WTC11 (cell line): ENCODE results near the gene CTTN. TPM values are rescaled to one million over a fixed set of nuclear protein-coding genes. Genes with fewer than 3 reads are reported as not detected.

Experiments used
- ATAC-seq: fragments of 200-7000 bp; cut with Tn5 transposase; 2 replicates; pipeline ENCODE4 v1.10.0; 2021; ENCODE audit warnings: mild to moderate bottlenecking, moderate library complexity
- CTCF ChIA-PET: fragments of 300-600 bp; sonication (Branson Sonifier 250); formaldehyde crosslinking; loops from one replicate; lab custom pipeline; 2021; ENCODE audit warnings: antibody characterized with exemption; lab: Charles Lee
- POLR2A ChIA-PET: fragments of 350-600 bp; sonication (Branson Sonifier 250); formaldehyde crosslinking; loops from one replicate; lab custom pipeline; 2021; ENCODE audit warnings: antibody characterized with exemption; lab: Charles Lee
- DNase-seq: peaks from one replicate; pipeline ENCODE4 v3.0.0; 2021; ENCODE audit warnings: low spot score
- H3K27ac Mint-ChIP-seq: 2 replicates; pipeline ENCODE4 v1.8.0; 2021; ENCODE audit warnings: mixed read lengths
- H3K27me3 Mint-ChIP-seq: 2 replicates; pipeline ENCODE4 v1.8.0; 2021; ENCODE audit warnings: low read depth, mild to moderate bottlenecking, moderate library complexity, mixed read lengths
- H3K36me3 Mint-ChIP-seq: 2 replicates; pipeline ENCODE4 v1.8.0; 2021; ENCODE audit warnings: mixed read lengths
- H3K4me1 Mint-ChIP-seq: 2 replicates; pipeline ENCODE4 v1.8.0; 2022; ENCODE audit warnings: mixed read lengths
- H3K4me3 Mint-ChIP-seq: 2 replicates; pipeline ENCODE4 v1.8.0; 2021; ENCODE audit warnings: mild to moderate bottlenecking, moderate library complexity, mixed read lengths
- H3K9me3 Mint-ChIP-seq: 2 replicates; pipeline ENCODE4 v1.8.0; 2021; ENCODE audit warnings: mixed read lengths
- ATF1 ChIP-seq: sonication (generic); formaldehyde crosslinking; IDR thresholded peaks from 2 replicates; pipeline ENCODE4 v1.8.1; 2023; ENCODE audit warnings: mild to moderate bottlenecking, moderate library complexity, missing genetic modification reagents
- CREM ChIP-seq: sonication (generic); formaldehyde crosslinking; IDR thresholded peaks from 2 replicates; pipeline ENCODE4 v1.8.1; 2022; ENCODE audit warnings: mild to moderate bottlenecking, missing genetic modification reagents, moderate library complexity
- E2F1 ChIP-seq: sonication (generic); formaldehyde crosslinking; IDR thresholded peaks from 2 replicates; pipeline ENCODE4 v1.8.0; 2022; ENCODE audit warnings: mild to moderate bottlenecking, missing genetic modification reagents
- GRHL2 ChIP-seq: fragments of 250-450 bp; sonication (Bioruptor Pico); IDR thresholded peaks from 2 replicates; pipeline ENCODE4 v1.8.0; 2022; ENCODE audit warnings: mild to moderate bottlenecking, moderate library complexity; ENCODE audit not compliant: insufficient replicate concordance, severe bottlenecking
- IRF2 ChIP-seq: sonication (generic); formaldehyde crosslinking; IDR thresholded peaks from 2 replicates; pipeline ENCODE4 v1.8.0; 2022; ENCODE audit warnings: low read depth, missing genetic modification reagents, borderline replicate concordance
- MLX ChIP-seq: sonication (generic); formaldehyde crosslinking; IDR thresholded peaks from 2 replicates; pipeline ENCODE4 v1.8.1; 2023; ENCODE audit warnings: mild to moderate bottlenecking, missing genetic modification reagents, moderate library complexity
- MXD4 ChIP-seq: fragments of 250-450 bp; sonication (Bioruptor Pico); IDR thresholded peaks from 2 replicates; pipeline ENCODE4 v1.8.0; 2021; ENCODE audit warnings: mild to moderate bottlenecking, moderate library complexity, borderline replicate concordance
- OVOL2 ChIP-seq: fragments of 250-450 bp; sonication (Bioruptor Pico); IDR thresholded peaks from 2 replicates; pipeline ENCODE4 v1.9.0; 2021; ENCODE audit warnings: mild to moderate bottlenecking, borderline replicate concordance
- PRRX2 ChIP-seq: fragments of 250-450 bp; sonication (Bioruptor Pico); IDR thresholded peaks from 2 replicates; pipeline ENCODE4 v1.8.0; 2021; ENCODE audit warnings: mild to moderate bottlenecking
- SMAD3 ChIP-seq: sonication (generic); formaldehyde crosslinking; IDR thresholded peaks from 2 replicates; pipeline ENCODE4 v1.8.0; 2022; ENCODE audit warnings: missing genetic modification reagents, mild to moderate bottlenecking, borderline replicate concordance
- SP1 ChIP-seq: sonication (generic); formaldehyde crosslinking; conservative IDR thresholded peaks from 2 replicates; pipeline ENCODE4 v1.8.1; 2022; ENCODE audit warnings: missing genetic modification reagents
- TCF7 ChIP-seq: sonication (generic); formaldehyde crosslinking; IDR thresholded peaks from 2 replicates; pipeline ENCODE4 v1.8.0; 2022; ENCODE audit warnings: mild to moderate bottlenecking, low read depth, missing genetic modification reagents, moderate library complexity
- USF2 ChIP-seq: sonication (generic); formaldehyde crosslinking; IDR thresholded peaks from 2 replicates; pipeline ENCODE4 v1.8.1; 2023; ENCODE audit warnings: mild to moderate bottlenecking, missing genetic modification reagents, moderate library complexity
- ZNF317 ChIP-seq: sonication (generic); formaldehyde crosslinking; IDR thresholded peaks from 2 replicates; pipeline ENCODE4 v1.8.1; 2023; ENCODE audit warnings: low read depth, mild to moderate bottlenecking, moderate library complexity, missing genetic modification reagents, borderline replicate concordance
- ZNF396 ChIP-seq: fragments of 250-450 bp; sonication (Bioruptor Pico); IDR thresholded peaks from 2 replicates; pipeline ENCODE4 v1.8.0; 2021; ENCODE audit warnings: mild to moderate bottlenecking, moderate library complexity, borderline replicate concordance
- ZNF512 ChIP-seq: sonication (generic); formaldehyde crosslinking; IDR thresholded peaks from 2 replicates; pipeline ENCODE4 v1.8.1; 2022; ENCODE audit warnings: missing genetic modification reagents, borderline replicate concordance
- ZNF671 ChIP-seq: fragments of 250-450 bp; sonication (Bioruptor Pico); IDR thresholded peaks from 2 replicates; pipeline ENCODE4 v1.8.0; 2021; ENCODE audit warnings: mild to moderate bottlenecking
- total RNA-seq: library from RNA; stranded (reverse); gene quantifications from 3 replicates; pipeline ENCODE4 v1.2.3, GENCODE V29; 2021
- TF ChIP-seq, protein P1 (sequence below): sonication (generic); formaldehyde crosslinking; IDR thresholded peaks from 2 replicates; pipeline ENCODE4 v1.8.1; 2023; ENCODE audit warnings: mild to moderate bottlenecking, moderate library complexity, missing genetic modification reagents
- TF ChIP-seq, protein P2 (sequence below): sonication (generic); formaldehyde crosslinking; IDR thresholded peaks from 2 replicates; pipeline ENCODE4 v1.8.1; 2023; ENCODE audit warnings: mild to moderate bottlenecking, missing genetic modification reagents

The CTTN gene
- total RNA-seq, 1 experiment from 2014 or later, result 281 TPM

DNA sequence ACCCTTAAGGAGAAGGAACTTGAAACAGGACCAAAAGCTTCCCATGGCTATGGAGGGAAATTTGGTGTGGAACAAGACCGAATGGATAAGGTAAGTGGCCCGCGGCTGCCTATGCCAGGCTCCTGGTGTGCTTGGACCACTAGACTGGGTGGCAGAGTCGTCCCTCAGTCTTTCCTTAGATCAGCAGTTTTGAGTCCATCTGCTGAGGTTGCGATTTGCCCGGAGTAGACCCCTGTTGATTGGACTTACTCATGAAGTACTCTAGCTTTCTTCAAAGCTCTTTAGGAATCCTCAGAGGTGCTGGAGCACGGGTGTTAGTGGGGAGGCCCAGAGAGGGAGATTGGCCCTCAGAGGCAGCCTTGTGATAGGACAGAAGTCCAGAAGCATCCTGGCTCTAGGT is 11.5 kb downstream of the CTTN start:
- CTCF ChIA-PET, result no interaction called here
- H3K4me1 Mint-ChIP-seq, result no peaks in the 10 kb centered on the region

More for the DNA sequence above, 11.5 kb downstream of the CTTN start:
- POLR2A ChIA-PET, result no interaction called here
- TF ChIP-seq MLX (CRISPR knock-in tag), result no peak
- TF ChIP-seq, protein P1, sequence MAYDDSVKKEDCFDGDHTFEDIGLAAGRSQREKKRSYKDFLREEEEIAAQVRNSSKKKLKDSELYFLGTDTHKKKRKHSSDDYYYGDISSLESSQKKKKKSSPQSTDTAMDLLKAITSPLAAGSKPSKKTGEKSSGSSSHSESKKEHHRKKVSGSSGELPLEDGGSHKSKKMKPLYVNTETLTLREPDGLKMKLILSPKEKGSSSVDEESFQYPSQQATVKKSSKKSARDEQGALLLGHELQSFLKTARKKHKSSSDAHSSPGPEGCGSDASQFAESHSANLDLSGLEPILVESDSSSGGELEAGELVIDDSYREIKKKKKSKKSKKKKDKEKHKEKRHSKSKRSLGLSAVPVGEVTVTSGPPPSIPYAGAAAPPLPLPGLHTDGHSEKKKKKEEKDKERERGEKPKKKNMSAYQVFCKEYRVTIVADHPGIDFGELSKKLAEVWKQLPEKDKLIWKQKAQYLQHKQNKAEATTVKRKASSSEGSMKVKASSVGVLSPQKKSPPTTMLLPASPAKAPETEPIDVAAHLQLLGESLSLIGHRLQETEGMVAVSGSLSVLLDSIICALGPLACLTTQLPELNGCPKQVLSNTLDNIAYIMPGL (CRISPR knock-in tag), result no peak
- TF ChIP-seq PRRX2 (CRISPR knock-in tag), result no peak
- no peak for TF ChIP-seq E2F1 (CRISPR knock-in tag)
- no peak for TF ChIP-seq SP1
- TF ChIP-seq ATF1 (CRISPR knock-in tag), result no peak
- no peak for TF ChIP-seq GRHL2 (CRISPR knock-in tag)
- TF ChIP-seq ZNF317 (CRISPR knock-in tag), result no peak
- TF ChIP-seq MXD4 (CRISPR knock-in tag), result no peak
- no peak for TF ChIP-seq ZNF671 (CRISPR knock-in tag)
- no peak for TF ChIP-seq TCF7 (CRISPR knock-in tag)
- TF ChIP-seq ZNF512 (CRISPR knock-in tag), result no peak
- TF ChIP-seq, protein P2, sequence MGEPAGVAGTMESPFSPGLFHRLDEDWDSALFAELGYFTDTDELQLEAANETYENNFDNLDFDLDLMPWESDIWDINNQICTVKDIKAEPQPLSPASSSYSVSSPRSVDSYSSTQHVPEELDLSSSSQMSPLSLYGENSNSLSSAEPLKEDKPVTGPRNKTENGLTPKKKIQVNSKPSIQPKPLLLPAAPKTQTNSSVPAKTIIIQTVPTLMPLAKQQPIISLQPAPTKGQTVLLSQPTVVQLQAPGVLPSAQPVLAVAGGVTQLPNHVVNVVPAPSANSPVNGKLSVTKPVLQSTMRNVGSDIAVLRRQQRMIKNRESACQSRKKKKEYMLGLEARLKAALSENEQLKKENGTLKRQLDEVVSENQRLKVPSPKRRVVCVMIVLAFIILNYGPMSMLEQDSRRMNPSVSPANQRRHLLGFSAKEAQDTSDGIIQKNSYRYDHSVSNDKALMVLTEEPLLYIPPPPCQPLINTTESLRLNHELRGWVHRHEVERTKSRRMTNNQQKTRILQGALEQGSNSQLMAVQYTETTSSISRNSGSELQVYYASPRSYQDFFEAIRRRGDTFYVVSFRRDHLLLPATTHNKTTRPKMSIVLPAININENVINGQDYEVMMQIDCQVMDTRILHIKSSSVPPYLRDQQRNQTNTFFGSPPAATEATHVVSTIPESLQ, result no peak
- TF ChIP-seq IRF2, result no peak
- no peak for TF ChIP-seq CREM (CRISPR knock-in tag)
- no peak for TF ChIP-seq SMAD3
- TF ChIP-seq OVOL2, result no peak
- TF ChIP-seq ZNF396 (CRISPR knock-in tag), result no peak
- no peak for TF ChIP-seq USF2 (CRISPR knock-in tag)
- Mint-ChIP-seq H3K27me3 (no peaks in the 10 kb centered on the region), H3K36me3 (peaks cover 77% of the 10 kb centered on the region), H3K9me3 (no peaks in the 10 kb centered on the region), H3K27ac (no peak overlapping the region), H3K4me3 (no peak overlapping the region)
- DNase-seq (no peak), ATAC-seq (no peak)
